HFFc6 (cell line): ENCODE results near the gene CYTH4. TPM values are rescaled to one million over a fixed set of nuclear protein-coding genes. Genes with fewer than 3 reads are reported as not detected.

Experiments used
- DNase-seq: peaks from one replicate; pipeline ENCODE4 v3.0.0-alpha.2; 2018
- H3K27ac Mint-ChIP-seq: 2 replicates; pipeline ENCODE4 v1.8.0; 2020; ENCODE audit warnings: mild to moderate bottlenecking, mixed read lengths
- H3K27me3 Mint-ChIP-seq: 2 replicates; pipeline ENCODE4 v1.8.0; 2021; ENCODE audit warnings: mild to moderate bottlenecking, moderate library complexity, mixed read lengths; ENCODE audit not compliant: insufficient read depth
- H3K36me3 Mint-ChIP-seq: 2 replicates; pipeline ENCODE4 v1.8.0; 2021; ENCODE audit warnings: low read depth, mixed read lengths
- H3K4me1 Mint-ChIP-seq: 2 replicates; pipeline ENCODE4 v1.8.0; 2020; ENCODE audit warnings: low read depth, mixed read lengths
- H3K4me3 Mint-ChIP-seq: 2 replicates; pipeline ENCODE4 v1.8.0; 2020; ENCODE audit warnings: mild to moderate bottlenecking, moderate library complexity, mixed read lengths
- H3K9me3 Mint-ChIP-seq: 2 replicates; pipeline ENCODE4 v1.8.0; 2020; ENCODE audit warnings: mild to moderate bottlenecking, mixed read lengths
- CTCF ChIP-seq: fragments of 200-600 bp; sonication (generic); IDR thresholded peaks from 2 replicates; pipeline ENCODE4 v1.5.0; 2021; ENCODE audit warnings: antibody characterized with exemption, mild to moderate bottlenecking
- total RNA-seq, 6 experiments: library from RNA; stranded (reverse); fragmentation: NEBNext Ultra II Directional; extraction: Animal tissue kit (Norgen Biotek cat#: 25700); gene quantifications; 2 replicates in 1 of 6; 3 replicates in 5 of 6; pipeline ENCODE4 v1.2.3, GENCODE V29; 2021

The CYTH4 gene
- total RNA-seq, 6 experiments from 2014 or later: 0.28 TPM; not detected in 5

GRCh38 chr22:37290737-37291136, 8.4 kb downstream of the CYTH4 start:
- DNase-seq: no peak

GRCh38 chr22:37291559-37292298, 9.4 kb downstream of the CYTH4 start:
- TF ChIP-seq CTCF: no peak
- Mint-ChIP-seq H3K27ac (0 out of 2 replicates have a peak overlapping the region, but pooled peaks have one; percentile 8), H3K27me3 (peaks cover 12% of the 10 kb centered on the region), H3K36me3 (no peaks in the 10 kb centered on the region), H3K4me1 (peaks cover 12% of the 10 kb centered on the region), H3K4me3 (no peak overlapping the region), H3K9me3 (peaks cover 4% of the 10 kb centered on the region)
- DNase-seq: no peak

More at GRCh38 chr22:37290737-37291136, 8.4 kb downstream of the CYTH4 start:
- Mint-ChIP-seq H3K36me3 (no peaks in the 10 kb centered on the region), H3K4me1 (peaks cover 12% of the 10 kb centered on the region), H3K27ac (no peak overlapping the region), H3K4me3 (no peak overlapping the region), H3K9me3 (peaks cover 4% of the 10 kb centered on the region), H3K27me3 (peaks cover 15% of the 10 kb centered on the region)
- no peak for TF ChIP-seq CTCF

GRCh38 chr22:37292641-37293040, 10.3 kb downstream of the CYTH4 start:
- DNase-seq: no peak
- H3K27me3 Mint-ChIP-seq: peaks cover 6% of the 10 kb centered on the region
- no peak overlapping the region for H3K27ac Mint-ChIP-seq
- H3K36me3 Mint-ChIP-seq: no peaks in the 10 kb centered on the region
- H3K9me3 Mint-ChIP-seq: peaks cover 4% of the 10 kb centered on the region
- no peak for TF ChIP-seq CTCF
- no peak overlapping the region for H3K4me3 Mint-ChIP-seq
- H3K4me1 Mint-ChIP-seq: peaks cover 12% of the 10 kb centered on the region

GRCh38 chr22:37293172-37293571, 10.9 kb downstream of the CYTH4 start:
- Mint-ChIP-seq H3K4me3 (no peak overlapping the region), H3K9me3 (peaks cover 4% of the 10 kb centered on the region), H3K36me3 (no peaks in the 10 kb centered on the region), H3K27ac (no peak overlapping the region), H3K4me1 (peaks cover 12% of the 10 kb centered on the region), H3K27me3 (peaks cover 5% of the 10 kb centered on the region; the same call in 1 of the 2 replicates)
- DNase-seq: no peak
- no peak for TF ChIP-seq CTCF

- no peak for DNase-seq
- peaks cover 4% of the 10 kb centered on the region for H3K9me3 Mint-ChIP-seq
- H3K4me3 Mint-ChIP-seq: no peak overlapping the region
- TF ChIP-seq CTCF: no peak
- peaks cover 12% of the 10 kb centered on the region for H3K4me1 Mint-ChIP-seq
- no peaks in the 10 kb centered on the region for H3K36me3 Mint-ChIP-seq
- peaks cover 3% of the 10 kb centered on the region; the same call in 1 of the 2 replicates for H3K27me3 Mint-ChIP-seq
- no peak overlapping the region for H3K27ac Mint-ChIP-seq
These were observed 12.4 kb downstream of the CYTH4 start for GRCh38 chr22:37294747-37295146.
